AG10803 (cell line): ENCODE measurements around the gene MTRF1L.

ENCODE experiments used
- DNase-seq: peaks from one replicate; pipeline ENCODE4 v3.0.0; 2010; ENCODE audit warnings: low read depth
- H3K4me3 ChIP-seq: 2 replicates; pipeline ENCODE4 v1.5.1; 2011; ENCODE audit warnings: mild to moderate bottlenecking, low read length, control low read depth
- TF ChIP-seq, protein P1 (sequence below): conservative IDR thresholded peaks from 2 replicates; pipeline ENCODE4 v1.5.1; 2011; ENCODE audit warnings: mild to moderate bottlenecking, low read length, control low read depth, inconsistent platforms

MTRF1L gene

DNA sequence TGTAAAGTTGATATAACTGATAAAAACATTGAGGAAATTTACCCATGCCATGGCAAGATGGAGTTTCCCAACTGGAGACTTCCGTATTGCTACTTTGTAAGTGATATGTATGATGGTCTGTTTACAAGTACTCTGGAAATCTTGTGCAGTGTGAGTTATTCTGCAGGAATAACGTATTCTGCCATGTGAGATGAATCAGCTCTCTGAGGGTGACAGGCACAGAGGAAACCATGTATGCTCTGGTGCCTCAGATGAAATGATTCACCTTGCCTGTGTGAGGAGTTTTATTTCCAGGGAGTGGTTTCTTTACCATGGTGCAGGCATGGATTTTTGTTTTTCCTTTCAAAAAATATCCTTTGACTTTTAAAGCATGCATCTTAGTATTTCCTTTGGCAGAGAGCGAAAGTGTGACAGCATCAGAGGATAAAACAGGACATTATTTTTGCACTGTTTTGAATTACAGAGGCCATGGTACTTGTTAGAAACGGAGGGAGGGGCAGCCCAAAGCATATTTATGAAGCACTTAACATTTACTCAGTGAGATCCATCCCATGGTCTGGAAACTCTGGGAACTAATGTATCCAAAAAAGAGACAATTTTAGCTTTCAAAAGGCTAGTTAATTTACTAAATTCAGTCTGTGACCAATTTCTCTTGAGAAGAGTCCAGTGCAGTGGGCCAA lies 36.0 kb upstream of the MTRF1L start:
- DNase-seq = peak; percentile 25
- H3K4me3 ChIP-seq = no peak overlapping the region
- TF ChIP-seq, protein P1, sequence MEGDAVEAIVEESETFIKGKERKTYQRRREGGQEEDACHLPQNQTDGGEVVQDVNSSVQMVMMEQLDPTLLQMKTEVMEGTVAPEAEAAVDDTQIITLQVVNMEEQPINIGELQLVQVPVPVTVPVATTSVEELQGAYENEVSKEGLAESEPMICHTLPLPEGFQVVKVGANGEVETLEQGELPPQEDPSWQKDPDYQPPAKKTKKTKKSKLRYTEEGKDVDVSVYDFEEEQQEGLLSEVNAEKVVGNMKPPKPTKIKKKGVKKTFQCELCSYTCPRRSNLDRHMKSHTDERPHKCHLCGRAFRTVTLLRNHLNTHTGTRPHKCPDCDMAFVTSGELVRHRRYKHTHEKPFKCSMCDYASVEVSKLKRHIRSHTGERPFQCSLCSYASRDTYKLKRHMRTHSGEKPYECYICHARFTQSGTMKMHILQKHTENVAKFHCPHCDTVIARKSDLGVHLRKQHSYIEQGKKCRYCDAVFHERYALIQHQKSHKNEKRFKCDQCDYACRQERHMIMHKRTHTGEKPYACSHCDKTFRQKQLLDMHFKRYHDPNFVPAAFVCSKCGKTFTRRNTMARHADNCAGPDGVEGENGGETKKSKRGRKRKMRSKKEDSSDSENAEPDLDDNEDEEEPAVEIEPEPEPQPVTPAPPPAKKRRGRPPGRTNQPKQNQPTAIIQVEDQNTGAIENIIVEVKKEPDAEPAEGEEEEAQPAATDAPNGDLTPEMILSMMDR = no peak

DNA sequence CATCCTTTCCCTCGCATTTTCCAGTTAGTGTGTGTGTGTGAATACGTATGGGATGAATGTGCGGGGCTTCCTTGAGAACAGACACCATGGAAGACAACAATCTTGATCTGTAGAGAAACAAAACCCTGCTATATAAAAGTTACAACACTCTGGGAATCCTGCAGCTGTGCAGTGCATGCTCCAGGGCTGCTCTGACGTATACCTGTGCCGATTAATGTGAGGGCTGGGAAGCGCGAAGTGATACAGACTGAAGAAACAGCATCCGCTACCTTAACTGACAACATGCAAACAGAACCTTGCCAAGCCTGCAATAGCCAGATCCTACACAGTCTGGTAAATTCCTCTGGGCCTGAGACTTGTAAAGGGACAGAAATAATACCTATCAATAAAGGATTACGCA lies 31.6 kb upstream of the MTRF1L start:
- H3K4me3 ChIP-seq = no peak overlapping the region
- TF ChIP-seq, protein P1 = no peak
- no peak for DNase-seq

DNA sequence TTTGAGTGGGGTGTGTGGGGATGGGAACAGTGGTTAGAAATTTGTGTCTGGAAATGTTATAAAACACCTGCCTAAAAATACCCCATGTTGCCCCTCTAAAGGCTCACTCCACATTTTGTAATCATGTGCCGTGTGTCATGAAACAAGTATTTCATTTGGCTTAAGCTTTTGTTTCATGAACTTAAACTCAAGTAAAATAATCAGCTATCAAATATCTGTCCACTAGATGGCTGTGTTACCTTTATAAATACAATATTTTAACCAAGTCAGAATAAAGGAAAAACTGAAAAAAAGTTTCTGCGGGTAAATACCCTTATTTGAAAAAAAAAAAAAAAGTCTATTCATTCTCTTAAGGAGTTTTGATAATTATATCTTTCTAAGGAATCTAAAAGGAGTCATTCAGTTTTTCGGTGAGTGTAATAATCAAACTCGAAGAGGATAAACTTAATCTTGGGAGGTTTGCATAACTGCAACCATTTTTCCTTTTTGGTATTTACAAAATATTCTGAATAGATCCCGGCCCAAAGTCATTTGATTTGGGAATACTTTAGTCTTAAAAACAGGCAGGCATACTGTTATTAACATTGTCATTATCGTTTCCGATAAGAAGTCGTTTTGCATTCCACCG lies 29.9 kb upstream of the MTRF1L start:
- DNase-seq = peak; percentile 75
- TF ChIP-seq, protein P1 = peak; percentile 59
- no peak overlapping the region for H3K4me3 ChIP-seq

DNA sequence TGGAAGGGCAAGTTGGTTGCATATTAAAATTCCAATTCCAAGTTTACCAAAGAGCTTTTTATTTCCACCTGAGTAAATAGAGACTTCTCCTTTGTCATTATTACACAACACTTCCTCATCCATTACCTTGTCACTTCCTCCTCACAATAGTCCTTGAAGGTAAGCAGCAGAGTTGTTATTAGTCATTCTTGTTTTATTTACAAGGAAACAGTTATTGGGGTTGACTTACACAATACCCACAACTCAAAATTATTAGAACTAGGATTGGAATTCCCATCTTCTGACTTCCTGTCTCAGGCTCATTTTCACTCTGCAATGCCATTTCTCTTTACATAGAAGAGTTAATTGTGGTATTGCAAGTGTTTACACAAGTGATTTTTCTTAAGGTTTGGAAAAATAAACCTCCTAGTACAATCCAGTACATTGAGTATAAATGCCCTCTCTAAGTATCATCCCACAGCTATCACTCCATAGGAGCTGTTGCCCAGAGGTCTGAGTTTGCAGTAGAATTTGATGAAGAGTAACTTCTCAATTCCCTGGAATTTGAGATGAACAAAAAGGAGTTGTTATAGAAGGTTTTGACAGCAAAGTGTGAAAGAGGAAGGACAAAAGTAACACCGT lies 28.9 kb upstream of the MTRF1L start:
- no peak overlapping the region for H3K4me3 ChIP-seq
- TF ChIP-seq, protein P1 = no peak
- DNase-seq = peak; percentile 17

DNA sequence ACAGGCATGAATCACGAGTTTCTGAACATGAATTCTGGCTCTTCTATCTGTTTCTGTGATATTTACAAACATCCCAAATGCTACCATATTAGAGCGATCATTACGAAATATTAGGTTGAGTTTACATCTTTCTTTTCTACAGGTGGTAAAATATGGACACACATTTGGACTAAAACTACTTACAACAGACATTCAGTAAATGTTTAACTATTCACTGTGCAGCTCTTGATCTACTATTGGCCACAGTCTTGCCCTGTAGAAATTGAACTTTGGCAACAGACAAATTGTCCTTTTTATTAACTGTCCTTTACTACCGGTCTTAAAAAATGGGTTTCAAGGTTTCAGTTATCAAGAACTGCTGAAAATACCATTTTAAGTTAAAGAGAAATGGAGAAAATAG lies 26.5 kb upstream of the MTRF1L start:
- TF ChIP-seq, protein P1 = no peak
- H3K4me3 ChIP-seq = no peak overlapping the region
- no peak for DNase-seq

DNA sequence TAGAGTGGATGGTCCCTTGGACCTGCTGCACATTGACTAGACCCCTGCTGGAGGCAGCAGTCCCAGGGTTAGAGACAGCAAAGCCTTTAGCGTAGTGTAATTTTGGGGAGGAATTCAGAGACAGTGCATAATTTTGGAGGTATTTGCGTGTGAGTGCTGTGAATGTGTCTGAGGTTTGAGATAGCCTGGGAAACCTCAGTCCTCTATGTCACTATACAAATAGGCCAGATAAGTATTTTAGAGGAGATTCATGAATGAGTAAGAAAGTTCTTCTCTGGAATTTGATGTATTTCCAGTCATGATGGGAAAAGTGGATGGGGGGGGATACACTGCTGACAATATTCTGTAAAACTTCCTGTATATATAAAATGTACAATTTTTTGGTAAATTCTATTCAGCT lies 25.8 kb upstream of the MTRF1L start:
- peak; percentile 7 for DNase-seq
- TF ChIP-seq, protein P1 = no peak
- H3K4me3 ChIP-seq = no peak overlapping the region

DNA sequence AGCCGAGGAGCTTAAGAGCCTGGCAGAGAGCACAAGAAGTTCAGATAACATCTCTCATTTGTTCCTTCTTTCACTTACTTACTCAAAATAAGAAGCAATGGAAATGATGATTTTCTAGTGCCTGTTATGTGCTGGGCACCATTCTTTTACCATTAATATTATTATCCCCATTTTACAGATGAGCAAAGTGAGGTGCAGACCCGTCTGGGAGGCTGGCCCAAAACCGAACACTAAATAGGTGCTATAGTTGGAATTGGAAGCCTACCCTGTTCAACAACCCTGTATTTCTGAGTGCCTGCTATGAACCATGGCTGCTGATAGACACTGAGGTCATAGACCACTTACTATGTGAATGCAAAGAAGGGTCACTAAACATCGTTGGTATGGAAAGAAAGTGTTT lies 25.0 kb upstream of the MTRF1L start:
- no peak overlapping the region for H3K4me3 ChIP-seq
- TF ChIP-seq, protein P1 = no peak
- no peak for DNase-seq
